IPS-20b (cell line): ENCODE data around the gene RBM4B.
A peak's percentile ranks its signal among the peaks of the same experiment; 100 is the strongest.

Source experiments
- H3K27ac ChIP-seq: one replicate; pipeline ENCODE4 v1.5.1; 2013; ENCODE audit warnings: low read length
- H3K27me3 ChIP-seq: 2 replicates; pipeline ENCODE4 v1.6.1; 2013; ENCODE audit warnings: mild to moderate bottlenecking, low read length, inconsistent platforms; ENCODE audit not compliant: insufficient read depth
- H3K36me3 ChIP-seq: 2 replicates; pipeline ENCODE4 v1.6.1; 2013; ENCODE audit warnings: low read depth, mild to moderate bottlenecking, inconsistent platforms, low read length, moderate library complexity; ENCODE audit not compliant: insufficient read depth
- H3K4me1 ChIP-seq: 2 replicates; pipeline ENCODE4 v1.6.1; 2013; ENCODE audit warnings: mild to moderate bottlenecking, control low read depth, inconsistent platforms, low read length, moderate library complexity; ENCODE audit not compliant: insufficient read depth
- H3K4me3 ChIP-seq: 2 replicates; pipeline ENCODE4 v1.5.1; 2013; ENCODE audit warnings: mild to moderate bottlenecking, low read length, inconsistent platforms
- H3K9ac ChIP-seq: 2 replicates; pipeline ENCODE4 v1.6.1; 2013; ENCODE audit warnings: low read depth, mild to moderate bottlenecking, inconsistent platforms, low read length, moderate library complexity
- H3K9me3 ChIP-seq: 2 replicates; pipeline ENCODE4 v1.6.1; 2013; ENCODE audit warnings: mild to moderate bottlenecking, low read depth, low read length, inconsistent platforms; ENCODE audit not compliant: insufficient read depth

Gene RBM4B

DNA sequence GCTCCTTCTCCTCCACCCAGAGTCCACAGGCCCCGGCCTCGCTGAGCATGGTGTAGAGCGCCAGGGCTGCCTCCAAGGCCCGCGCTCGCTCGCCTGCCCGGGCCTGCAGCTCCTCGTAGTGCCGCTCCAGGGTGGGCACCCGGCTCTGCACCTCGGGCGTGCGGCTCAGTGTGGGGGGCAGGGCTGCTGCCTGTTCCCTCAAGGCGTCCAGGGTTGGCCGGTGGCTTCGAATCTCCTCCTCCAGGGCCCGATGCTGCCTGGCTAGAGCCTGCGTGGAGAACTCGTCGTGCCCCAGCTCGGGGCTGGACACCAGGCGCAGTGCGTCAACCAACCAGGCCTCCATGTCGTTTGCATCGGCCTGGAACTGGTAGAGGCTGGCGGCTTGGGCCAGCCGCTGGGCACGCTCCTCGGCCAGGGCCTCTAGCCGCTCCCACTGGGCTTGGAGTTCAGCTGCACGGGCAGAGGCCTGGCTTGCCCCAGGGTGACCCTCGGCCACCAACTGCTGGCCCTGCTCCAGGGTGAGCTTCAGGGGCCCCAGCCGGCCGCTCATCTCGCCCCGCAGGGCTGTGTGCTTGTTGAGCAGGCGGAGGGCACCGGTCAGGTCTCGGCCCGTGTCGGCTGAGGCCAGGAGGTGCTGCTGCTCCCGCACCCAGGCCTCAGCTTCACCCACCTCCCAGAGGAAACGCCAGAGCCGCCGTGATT is 27.1 kb upstream of the RBM4B start:
- Histone ChIP-seq H3K27ac (no peak overlapping the region), H3K36me3 (peaks cover 71% of the 10 kb centered on the region), H3K4me3 (no peak overlapping the region), H3K27me3 (no peaks in the 10 kb centered on the region), H3K9ac (no peak overlapping the region), H3K9me3 (no peaks in the 10 kb centered on the region), H3K4me1 (no peaks in the 10 kb centered on the region)

DNA sequence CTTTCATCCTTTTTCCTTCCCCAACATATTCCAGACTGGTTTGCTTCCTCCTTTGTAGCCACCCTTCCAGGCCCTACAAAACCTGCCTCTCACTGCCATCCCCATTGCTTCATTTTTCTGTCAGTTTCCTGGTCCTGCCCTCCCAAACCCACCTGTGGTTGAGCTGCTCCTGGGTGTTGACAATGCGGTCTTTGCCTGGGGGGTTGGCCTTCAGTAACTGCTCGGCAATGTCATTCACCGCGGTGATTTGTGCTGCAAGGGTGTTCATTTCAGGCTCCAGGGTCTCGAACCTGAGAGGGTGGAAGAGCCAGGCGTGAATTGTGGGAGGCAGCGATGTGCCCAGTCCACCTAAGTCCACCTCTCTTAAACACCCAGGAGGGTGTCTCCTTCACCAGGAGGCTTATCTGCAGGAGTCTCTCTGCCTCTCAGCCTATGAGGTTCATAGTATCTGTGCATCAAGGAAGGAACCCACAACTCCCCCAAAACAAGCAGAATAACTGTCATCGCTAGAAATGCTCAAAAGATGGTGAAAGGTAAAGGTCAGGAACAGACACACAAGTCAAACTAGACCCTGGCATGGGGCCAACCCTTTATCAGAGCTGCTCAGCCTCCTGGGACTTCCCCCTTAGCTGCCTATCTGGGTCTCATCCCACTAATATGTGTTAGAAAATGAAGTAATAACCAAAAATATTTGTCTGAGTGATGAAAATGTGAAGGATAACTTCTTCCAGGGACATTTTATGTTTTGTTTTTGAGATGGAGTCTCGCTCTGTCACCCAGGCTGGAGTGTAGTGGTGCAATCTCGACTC is 23.9 kb upstream of the RBM4B start:
- Histone ChIP-seq H3K4me3 (no peak overlapping the region), H3K27me3 (no peaks in the 10 kb centered on the region), H3K36me3 (peaks cover 74% of the 10 kb centered on the region), H3K4me1 (no peaks in the 10 kb centered on the region), H3K9ac (no peak overlapping the region), H3K9me3 (no peaks in the 10 kb centered on the region), H3K27ac (no peak overlapping the region)

DNA sequence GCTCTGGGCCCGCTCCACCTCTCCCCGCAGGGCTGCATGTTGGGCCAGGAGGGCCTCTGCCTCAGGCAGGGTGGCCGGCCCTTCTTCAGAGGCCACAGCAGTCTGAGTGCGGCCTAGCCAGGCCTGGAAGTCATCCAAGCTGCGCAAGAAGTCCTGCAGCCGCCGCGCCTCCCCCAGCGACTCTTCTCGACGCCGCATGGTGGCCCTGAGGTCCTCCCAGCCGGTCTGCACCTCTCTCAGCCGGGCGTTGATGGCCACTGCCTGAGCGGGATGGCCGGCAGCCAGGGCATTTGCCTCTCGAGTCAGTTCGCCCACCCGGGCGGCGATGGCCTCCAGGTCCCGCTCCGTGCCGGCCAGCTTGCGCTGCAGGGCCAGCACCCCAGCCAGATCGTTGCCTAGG is 23.1 kb upstream of the RBM4B start:
- no peaks in the 10 kb centered on the region for H3K27me3 ChIP-seq
- no peaks in the 10 kb centered on the region for H3K4me1 ChIP-seq
- no peak overlapping the region for H3K9ac ChIP-seq
- no peaks in the 10 kb centered on the region for H3K9me3 ChIP-seq
- no peak overlapping the region for H3K27ac ChIP-seq
- H3K36me3 ChIP-seq = peaks cover 78% of the 10 kb centered on the region
- H3K4me3 ChIP-seq = no peak overlapping the region

GRCh38 chr11:66700337-66700736 is 22.6 kb upstream of the RBM4B start:
- Histone ChIP-seq H3K9me3 (no peaks in the 10 kb centered on the region), H3K4me1 (no peaks in the 10 kb centered on the region), H3K9ac (no peak overlapping the region), H3K27ac (no peak overlapping the region), H3K36me3 (peaks cover 78% of the 10 kb centered on the region), H3K4me3 (no peak overlapping the region), H3K27me3 (no peaks in the 10 kb centered on the region)

DNA sequence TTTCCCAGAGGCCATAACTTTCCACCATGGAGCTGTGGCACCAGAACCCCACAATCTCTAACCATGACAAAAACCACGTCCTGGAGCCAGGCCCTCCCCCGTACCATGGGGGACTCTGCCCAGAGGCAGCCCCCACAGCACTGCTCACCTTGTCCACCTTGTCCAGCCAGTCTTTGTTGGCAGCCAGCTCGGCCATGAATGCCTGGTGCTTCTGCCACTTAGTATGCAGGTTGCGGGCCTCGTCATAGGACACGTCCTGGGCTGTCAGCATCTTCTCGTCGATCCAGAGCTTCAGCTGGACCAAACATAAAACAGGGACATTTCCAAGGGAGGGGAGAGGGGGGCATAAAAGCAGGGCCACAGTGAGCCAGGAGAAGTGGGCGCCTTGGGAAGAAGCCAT is 20.8 kb upstream of the RBM4B start:
- Histone ChIP-seq H3K27ac (no peak overlapping the region), H3K4me1 (no peaks in the 10 kb centered on the region), H3K27me3 (no peaks in the 10 kb centered on the region), H3K9me3 (no peaks in the 10 kb centered on the region), H3K9ac (no peak overlapping the region), H3K36me3 (peaks cover 85% of the 10 kb centered on the region), H3K4me3 (no peak overlapping the region)

- Histone ChIP-seq H3K9ac (no peak overlapping the region), H3K27ac (no peak overlapping the region), H3K4me1 (no peaks in the 10 kb centered on the region), H3K9me3 (no peaks in the 10 kb centered on the region), H3K36me3 (peaks cover 90% of the 10 kb centered on the region), H3K27me3 (no peaks in the 10 kb centered on the region), H3K4me3 (no peak overlapping the region)
Measured at GRCh38 chr11:66697988-66698387, 20.3 kb upstream of the RBM4B start.

- Histone ChIP-seq H3K4me1 (no peaks in the 10 kb centered on the region), H3K27ac (no peak overlapping the region), H3K36me3 (peaks cover 94% of the 10 kb centered on the region), H3K9ac (no peak overlapping the region), H3K27me3 (no peaks in the 10 kb centered on the region), H3K4me3 (no peak overlapping the region), H3K9me3 (no peaks in the 10 kb centered on the region)
Measured at GRCh38 chr11:66696146-66696545, 18.5 kb upstream of the RBM4B start.

DNA sequence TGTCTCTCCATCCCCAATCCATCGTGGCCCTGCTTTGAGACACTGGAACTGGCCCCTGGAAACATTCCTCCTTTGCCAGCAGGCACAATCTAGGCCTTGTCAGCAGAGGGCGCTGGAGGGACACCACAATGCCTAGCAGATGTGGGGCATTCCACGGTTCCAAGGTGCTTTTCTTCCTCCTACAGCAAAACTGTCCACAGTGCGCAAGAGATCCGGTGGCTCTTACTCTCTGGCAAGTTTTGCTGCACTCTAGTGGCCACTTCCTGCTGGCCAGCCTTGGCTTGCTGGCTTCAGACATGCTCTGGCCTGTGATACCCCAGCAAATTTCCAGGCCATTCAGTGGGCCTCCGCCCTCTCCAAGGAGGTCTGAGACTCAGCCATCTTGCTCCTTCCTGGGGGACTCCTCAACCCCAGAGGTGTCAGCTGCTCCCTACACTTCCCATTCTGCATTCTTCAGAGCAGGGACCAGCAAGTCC is 17.1 kb upstream of the RBM4B start:
- no peak overlapping the region for H3K27ac ChIP-seq
- H3K9me3 ChIP-seq = no peaks in the 10 kb centered on the region
- H3K9ac ChIP-seq = peak overlapping the region; percentile 46; the same call in 1 of the 2 replicates
- no peak overlapping the region for H3K4me3 ChIP-seq
- no peaks in the 10 kb centered on the region for H3K27me3 ChIP-seq
- peaks cover 93% of the 10 kb centered on the region for H3K36me3 ChIP-seq
- no peaks in the 10 kb centered on the region for H3K4me1 ChIP-seq

- H3K27me3 ChIP-seq = no peaks in the 10 kb centered on the region
- H3K4me1 ChIP-seq = no peaks in the 10 kb centered on the region
- H3K4me3 ChIP-seq = no peak overlapping the region
- H3K9me3 ChIP-seq = no peaks in the 10 kb centered on the region
- H3K27ac ChIP-seq = no peak overlapping the region
- peaks cover 93% of the 10 kb centered on the region for H3K36me3 ChIP-seq
- no peak overlapping the region for H3K9ac ChIP-seq
Measured at GRCh38 chr11:66694056-66694410, 16.3 kb upstream of the RBM4B start.

DNA sequence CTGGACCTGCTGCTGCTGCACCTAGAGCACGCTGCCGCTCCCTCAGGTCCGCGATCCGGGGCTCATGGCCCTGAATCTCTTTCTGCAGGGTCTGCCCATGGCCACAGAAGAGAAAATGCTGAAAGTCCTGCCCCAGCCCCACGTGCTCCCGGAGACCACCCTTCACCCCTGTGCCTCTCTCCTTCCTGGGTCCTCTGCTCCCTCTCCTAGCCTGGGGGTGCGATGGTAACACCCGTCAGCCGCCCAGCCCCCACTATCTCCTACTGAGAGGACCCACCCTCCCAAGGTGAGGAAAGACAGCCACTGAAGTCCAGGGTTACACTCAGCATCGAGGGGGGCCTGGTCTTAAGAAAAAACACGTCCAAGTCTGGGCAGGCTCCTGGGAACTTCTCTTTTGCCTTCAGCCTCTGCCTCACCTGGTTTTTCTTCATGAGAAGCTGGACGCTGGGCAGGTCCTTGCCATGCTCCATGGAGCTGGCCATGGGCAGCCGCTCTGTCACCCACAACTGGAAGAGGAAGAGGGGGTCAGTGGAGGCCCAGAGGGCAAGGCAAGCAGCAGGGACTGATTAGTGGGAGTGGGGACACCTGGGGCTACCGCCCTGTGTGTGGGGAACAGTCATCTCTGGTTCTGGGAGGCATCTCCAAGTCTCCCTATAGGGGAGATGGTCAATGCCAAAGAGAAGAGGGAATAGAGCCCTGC is 15.8 kb upstream of the RBM4B start:
- H3K27me3 ChIP-seq = no peaks in the 10 kb centered on the region
- no peaks in the 10 kb centered on the region for H3K9me3 ChIP-seq
- H3K4me1 ChIP-seq = no peaks in the 10 kb centered on the region
- peaks cover 93% of the 10 kb centered on the region for H3K36me3 ChIP-seq
- no peak overlapping the region for H3K27ac ChIP-seq
- H3K9ac ChIP-seq = no peak overlapping the region
- H3K4me3 ChIP-seq = no peak overlapping the region

DNA sequence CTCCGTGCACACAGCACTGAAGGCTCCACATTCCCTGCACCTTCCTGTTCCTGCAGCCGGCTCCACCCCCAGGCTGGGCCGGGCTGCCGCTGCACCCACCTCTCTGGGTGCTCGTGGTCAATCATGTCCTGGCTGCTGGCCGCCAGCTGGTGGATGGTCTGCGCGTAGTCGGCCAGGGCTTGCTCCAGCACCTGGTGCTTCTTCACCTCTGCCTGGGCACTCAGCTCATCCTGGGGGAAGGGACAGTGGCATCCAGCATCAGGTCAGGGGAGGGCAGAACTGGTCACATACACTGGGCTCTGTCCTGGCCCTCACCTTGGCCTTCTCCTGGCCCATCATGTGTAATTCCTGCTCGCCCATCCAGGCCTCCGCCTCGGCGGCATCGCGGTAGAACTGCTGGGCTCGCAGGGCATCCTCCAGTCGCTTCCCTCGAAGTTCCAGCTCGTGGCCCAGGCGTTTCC is 15.2 kb upstream of the RBM4B start:
- no peak overlapping the region for H3K9ac ChIP-seq
- no peaks in the 10 kb centered on the region for H3K27me3 ChIP-seq
- H3K4me3 ChIP-seq = no peak overlapping the region
- H3K9me3 ChIP-seq = no peaks in the 10 kb centered on the region
- no peak overlapping the region for H3K27ac ChIP-seq
- H3K36me3 ChIP-seq = peaks cover 93% of the 10 kb centered on the region
- no peaks in the 10 kb centered on the region for H3K4me1 ChIP-seq
